Endothelial cell of umbilical vein (primary cell): ENCODE data around the gene GNMT. TPM values are rescaled to one million over a fixed set of nuclear protein-coding genes. Genes with fewer than 3 reads are reported as not detected.

ENCODE experiments used
- BruUV-seq: library from RNA; stranded (reverse); fragments of 400-500 nt; replicated peaks from 2 replicates; lab custom pipeline; 2021; lab: Mats Ljungman, UMichigan
- CTCF ChIA-PET: fragments of 300-600, 350-600 bp; sonication (Branson Sonifier 250); formaldehyde crosslinking; loops from one replicate; lab custom pipeline; 2021; ENCODE audit warnings: antibody characterized with exemption, inconsistent platforms; lab: Charles Lee
- POLR2A ChIA-PET: fragments of 300-600, 350-600 bp; sonication (Branson Sonifier 250); formaldehyde crosslinking; loops from one replicate; lab custom pipeline; 2021; ENCODE audit warnings: antibody characterized with exemption, inconsistent platforms; lab: Charles Lee
- DNase-seq: peaks from one replicate; pipeline ENCODE4 v3.0.0-alpha.2; 2011; ENCODE audit warnings: low read depth, low spot score
- FAIRE-seq: peaks from 2 replicates; lab custom pipeline; 2011; peaks lifted over from hg19 to GRCh38; lab: Jason Lieb, UNC
- H2AFZ ChIP-seq: 2 replicates; pipeline ENCODE4 v1.6.0; 2012; ENCODE audit warnings: low read depth, low read length, control low read depth, inconsistent platforms
- H3K27ac ChIP-seq: 2 replicates; pipeline ENCODE4 v1.5.1; 2011; ENCODE audit warnings: low read depth, mild to moderate bottlenecking, control low read depth, low read length, moderate library complexity; ENCODE audit not compliant: insufficient read depth
- H3K27me3 ChIP-seq, 2 experiments: 2 replicates each; pipeline versions ENCODE4 v1.6.0 to v1.6.1; 2011; ENCODE audit warnings: low read length in 2 of 2, mixed read lengths in 1 of 2; ENCODE audit not compliant: control insufficient read depth in 2 of 2, insufficient read depth in 2 of 2
- H3K36me3 ChIP-seq, 2 experiments: 2 replicates in 1 of 2; 3 replicates in 1 of 2; pipeline ENCODE4 v1.5.1; 2011; ENCODE audit warnings: low read length in 2 of 2, mild to moderate bottlenecking in 1 of 2, moderate library complexity in 1 of 2; ENCODE audit not compliant: control insufficient read depth in 2 of 2, insufficient read depth in 2 of 2; ENCODE audit errors: extremely low read depth in 1 of 2
- H3K4me1 ChIP-seq: 3 replicates; pipeline ENCODE4 v1.5.1; 2011; ENCODE audit warnings: mild to moderate bottlenecking, low read length; ENCODE audit not compliant: control insufficient read depth, insufficient read depth; ENCODE audit errors: extremely low read depth
- H3K4me2 ChIP-seq: 2 replicates; pipeline ENCODE4 v1.6.1; 2011; ENCODE audit warnings: low read length, control low read depth, mixed read lengths; ENCODE audit not compliant: insufficient read depth
- H3K4me3 ChIP-seq, 3 experiments: fragments of 200-600 bp in 1 of 3; sonication (generic), shearing (Covaris generic) in 1 of 3; replicated peaks in 1 of 3; 2 replicates each; pipeline ENCODE4 v1.5.1; 2011 to 2016; ENCODE audit warnings: control low read depth in 3 of 3, low read length in 3 of 3, mild to moderate bottlenecking in 2 of 3, inconsistent platforms in 1 of 3, low read depth in 1 of 3, moderate library complexity in 1 of 3; ENCODE audit not compliant: insufficient read depth in 1 of 3
- H3K79me2 ChIP-seq: 2 replicates; pipeline ENCODE4 v1.6.0; 2012; ENCODE audit warnings: low read length, inconsistent platforms; ENCODE audit not compliant: control insufficient read depth, insufficient read depth
- H3K9ac ChIP-seq: replicated peaks from 2 replicates; pipeline ENCODE3; 2011; ENCODE audit warnings: low read length, control low read depth; ENCODE audit not compliant: insufficient read depth; ENCODE audit errors: extremely low read depth
- H3K9me1 ChIP-seq: replicated peaks from 3 replicates; pipeline ENCODE4 v1.6.0; 2011; ENCODE audit warnings: mild to moderate bottlenecking, low read length; ENCODE audit not compliant: control insufficient read depth, insufficient read depth; ENCODE audit errors: extremely low read depth
- H3K9me3 ChIP-seq: replicated peaks from 2 replicates; pipeline ENCODE4 v1.5.1; 2012; ENCODE audit warnings: low read length, inconsistent platforms; ENCODE audit not compliant: control insufficient read depth, insufficient read depth
- H4K20me1 ChIP-seq: replicated peaks from 2 replicates; pipeline ENCODE3; 2011; ENCODE audit warnings: mild to moderate bottlenecking, low read length; ENCODE audit not compliant: control insufficient read depth, insufficient read depth; ENCODE audit errors: extremely low read depth
- CTCF ChIP-seq, 2 donors: IDR thresholded peaks; 1 replicate in 1 of 2; 2 replicates in 1 of 2; pipeline ENCODE4 v1.5.1; 2011; ENCODE audit warnings: low read length in 2 of 2, mild to moderate bottlenecking in 2 of 2, moderate library complexity in 2 of 2, control low read depth in 1 of 2, inconsistent platforms in 1 of 2, low read depth in 1 of 2; ENCODE audit not compliant: insufficient read depth in 1 of 2; ENCODE audit errors: extremely low read depth in 1 of 2
- EZH2 ChIP-seq: IDR thresholded peaks from 2 replicates; pipeline ENCODE4 v1.6.1; 2012; ENCODE audit warnings: borderline replicate concordance, low read depth, mild to moderate bottlenecking, moderate library complexity, low read length, inconsistent platforms; ENCODE audit not compliant: severe bottlenecking
- FOS ChIP-seq: IDR thresholded peaks from 2 replicates; pipeline ENCODE4 v1.6.1; 2011; ENCODE audit warnings: mild to moderate bottlenecking, low read length, moderate library complexity, borderline replicate concordance; ENCODE audit not compliant: insufficient read depth
- GATA2 ChIP-seq: IDR thresholded peaks from 2 replicates; pipeline ENCODE4 v1.7.0; 2011; ENCODE audit warnings: low read depth, mild to moderate bottlenecking, moderate library complexity, mixed read lengths, low read length; ENCODE audit not compliant: insufficient read length, insufficient read depth
- JUN ChIP-seq: IDR thresholded peaks from 2 replicates; pipeline ENCODE4 v1.6.1; 2011; ENCODE audit warnings: borderline replicate concordance, low read depth; ENCODE audit not compliant: insufficient read length, insufficient read depth
- MAX ChIP-seq: IDR thresholded peaks from 2 replicates; pipeline ENCODE4 v1.6.1; 2011; ENCODE audit not compliant: insufficient read depth, insufficient read length
- MYC ChIP-seq: IDR thresholded peaks from one replicate; pipeline ENCODE4 v1.6.1; 2011; ENCODE audit warnings: mild to moderate bottlenecking, low read depth, low read length
- POLR2A ChIP-seq: IDR thresholded peaks from 2 replicates; pipeline ENCODE4 v1.6.1; 2012; ENCODE audit warnings: low read depth, mild to moderate bottlenecking, control low read depth, low read length
- POLR2AphosphoS5 ChIP-seq: IDR thresholded peaks from 2 replicates; pipeline ENCODE4 v1.6.1; 2012; ENCODE audit warnings: low read depth, mild to moderate bottlenecking, control low read depth, low read length, moderate library complexity; ENCODE audit not compliant: insufficient read depth
- dilution Hi-C: fragments of 300-500 bp; cut with MboI; formaldehyde crosslinking; loops from one replicate; pipeline ENCODE4 v1.15.0; 2019; ENCODE audit warnings: low sequenced_read_pairs; ENCODE audit not compliant: extremely low pct_ligation_motif_present
- intact Hi-C: fragments of 100-400 bp; cut with micrococcal nuclease; formaldehyde crosslinking; loops from one replicate; pipeline ENCODE4 v1.10.0; 2022
- polyA plus RNA-seq, 4 experiments: library from polyadenylated mRNA; depleted of rRNA in 3 of 4; stranded (reverse) in 3 of 4; unstranded in 1 of 4; fragments of >200 nt; gene quantifications; 2 replicates each; pipeline versions ENCODE4 v1.2.1 to v1.2.3, GENCODE V29; 2011 to 2012; ENCODE audit warnings: missing spikeins in 1 of 4
- total RNA-seq: library from RNA; stranded (reverse); gene quantifications from 2 replicates; pipeline ENCODE4 v1.2.3, GENCODE V29; 2021

GNMT gene
- total and polyA plus RNA-seq, 2 donors (not counting 3 experiments of a cell fraction or from before 2014, with no cell fraction given), result 0.41 to 1.2 TPM

- H3K27ac ChIP-seq, result no peak overlapping the region
- H2AFZ ChIP-seq, result no peak overlapping the region
- no peaks in the 10 kb centered on the region for H3K9me3 ChIP-seq
- no peak overlapping the region for H3K4me3 ChIP-seq
- POLR2A ChIA-PET, result interaction anchor here (0.5 kb wide), 1 partner anchor 12 kb away, joined by 5 read pairs; no protein-coding TSS in a partner anchor
- H3K4me1 ChIP-seq, result peaks cover 20% of the 10 kb centered on the region
- no peak overlapping the region for H3K4me2 ChIP-seq
- H3K9ac ChIP-seq, result no peak overlapping the region
- H3K79me2 ChIP-seq, result peaks cover 15% of the 10 kb centered on the region
- intact Hi-C loops (no loop called here), dilution Hi-C loops (no loop called here)
- peaks cover 3% of the 10 kb centered on the region for H4K20me1 ChIP-seq
- BruUV-seq, result no TSS peak
- no peak for TF ChIP-seq JUN
- no peak for TF ChIP-seq POLR2AphosphoS5
- no peak for TF ChIP-seq CTCF (IDR thresholded peaks at IDR 0.05; ENCODE audit: extremely low read depth in 1 of 2, insufficient read depth in 1 of 2, low read depth in 1 of 2, low read length in 2 of 2)
- TF ChIP-seq FOS, result no peak
- TF ChIP-seq GATA2, result no peak
- TF ChIP-seq EZH2, result no peak
- no peak for TF ChIP-seq MAX
- TF ChIP-seq MYC, result no peak
- no peak for TF ChIP-seq POLR2A
- H3K9me1 ChIP-seq, result no peaks in the 10 kb centered on the region
- no peak for FAIRE-seq
- CTCF ChIA-PET, result interaction anchor here (1.0 to 1.1 kb wide), 3 partner anchors 9 to 26 kb away, joined by 3 to 4 read pairs (median 3); partner anchors contain the start of genes KLHDC3 and MEA1
- no peak for DNase-seq
- H3K36me3 ChIP-seq, result peaks cover 0 to 10% of the 10 kb centered on the region in 2 experiments
- no peaks in the 10 kb centered on the region for H3K27me3 ChIP-seq
Measured at GRCh38 chr6:42987533-42988451, 27.2 kb downstream of the GNMT start.
